Parathyroid adenoma (tissue), 2 donors: ENCODE measurements around the gene TWIST2.

Experiments used
- H2AFZ ChIP-seq: fragments of 300-600 bp; sonication (generic); one replicate; pipeline ENCODE4 v1.7.0; 2017; ENCODE audit warnings: antibody characterized with exemption, mild to moderate bottlenecking
- H3K27ac ChIP-seq: fragments of 300-600 bp; sonication (generic); one replicate; pipeline ENCODE4 v1.7.0; 2017
- H3K27me3 ChIP-seq: fragments of 300-600 bp; sonication (generic); one replicate; pipeline ENCODE4 v1.7.0; 2017; ENCODE audit warnings: low read length; ENCODE audit not compliant: control insufficient read depth, insufficient read depth
- H3K36me3 ChIP-seq: fragments of 300-600 bp; sonication (generic); one replicate; pipeline ENCODE4 v1.7.0; 2017; ENCODE audit warnings: low read length; ENCODE audit not compliant: control insufficient read depth, insufficient read depth
- H3K4me1 ChIP-seq: fragments of 300-600 bp; sonication (generic); one replicate; pipeline ENCODE4 v1.7.0; 2017; ENCODE audit warnings: control low read depth
- H3K4me2 ChIP-seq: fragments of 300-600 bp; sonication (generic); one replicate; pipeline ENCODE4 v1.7.0; 2017; ENCODE audit warnings: low read length
- H3K4me3 ChIP-seq: fragments of 300-600 bp; sonication (generic); one replicate; pipeline ENCODE4 v1.7.0; 2017; ENCODE audit warnings: low read depth, low read length
- H3K79me2 ChIP-seq: fragments of 300-600 bp; sonication (generic); one replicate; pipeline ENCODE4 v1.7.0; 2017; ENCODE audit warnings: control low read depth
- H3K9ac ChIP-seq: fragments of 300-600 bp; sonication (generic); one replicate; pipeline ENCODE4 v1.7.0; 2017; ENCODE audit warnings: mild to moderate bottlenecking
- H3K9me3 ChIP-seq: fragments of 300-600 bp; sonication (generic); one replicate; pipeline ENCODE4 v1.7.0; 2017; ENCODE audit warnings: low read length; ENCODE audit not compliant: control insufficient read depth
- TF ChIP-seq, protein P1 (sequence below): fragments of 300-600 bp; sonication (generic); IDR thresholded peaks from one replicate; pipeline ENCODE4 v1.7.0; 2017; ENCODE audit warnings: antibody characterized with exemption, mild to moderate bottlenecking
- donor health status: primary hyperparathyroidism.

Gene TWIST2

DNA sequence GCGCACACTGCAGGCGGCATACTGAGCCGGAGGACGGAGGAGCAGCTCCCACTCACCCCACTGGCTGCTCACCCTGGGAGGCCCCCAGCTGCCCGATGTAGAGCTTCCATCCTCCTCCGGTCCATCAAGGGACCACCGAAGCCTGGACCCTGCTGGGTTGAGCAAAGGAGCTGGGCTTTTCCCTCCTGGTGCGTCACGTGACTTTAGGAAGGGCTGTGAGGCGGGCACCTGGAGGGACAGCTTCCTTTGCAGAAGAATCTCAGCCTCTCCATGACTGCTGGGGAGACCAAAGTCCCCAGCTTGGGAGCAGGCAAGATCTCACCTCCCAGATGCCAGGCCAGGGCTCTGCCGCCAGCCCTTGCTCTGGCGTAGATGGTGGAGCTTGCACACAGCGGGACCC, 102.7 kb downstream of the TWIST2 start:
- H3K4me2 ChIP-seq = no peak overlapping the region

DNA sequence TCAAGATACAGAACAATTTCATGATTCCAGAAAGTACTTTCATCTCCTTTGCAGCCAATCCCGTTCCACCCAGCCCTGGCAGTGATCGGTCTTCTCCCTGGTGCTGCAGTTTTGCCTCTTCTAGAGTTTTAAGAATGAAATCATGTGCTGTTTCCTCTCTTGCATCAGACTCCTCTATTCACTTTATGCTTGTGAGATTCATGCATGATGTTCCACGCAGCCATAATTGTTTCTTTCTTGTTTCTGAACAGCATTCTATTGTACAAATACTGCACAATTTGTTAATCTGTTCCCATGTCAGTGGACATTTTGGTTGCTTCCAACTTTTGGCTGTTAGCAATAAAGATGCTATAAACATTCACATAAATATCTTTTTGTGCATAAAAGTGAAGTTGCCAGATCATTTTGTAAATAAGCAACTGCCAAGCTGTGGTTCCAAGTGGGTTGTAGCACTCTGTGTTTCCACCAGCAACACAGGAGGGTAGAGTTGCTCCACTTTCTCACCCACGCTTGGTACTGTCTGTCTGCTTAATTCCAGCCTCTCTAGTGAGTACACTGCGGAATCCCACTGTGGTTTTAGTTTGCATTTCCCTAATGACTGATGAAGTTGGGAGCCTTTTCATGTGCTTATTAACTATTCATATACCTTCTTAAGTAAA, 104.5 kb downstream of the TWIST2 start:
- no peaks in the 10 kb centered on the region for H3K27me3 ChIP-seq
- H3K9ac ChIP-seq = no peak overlapping the region
- TF ChIP-seq, protein P1, sequence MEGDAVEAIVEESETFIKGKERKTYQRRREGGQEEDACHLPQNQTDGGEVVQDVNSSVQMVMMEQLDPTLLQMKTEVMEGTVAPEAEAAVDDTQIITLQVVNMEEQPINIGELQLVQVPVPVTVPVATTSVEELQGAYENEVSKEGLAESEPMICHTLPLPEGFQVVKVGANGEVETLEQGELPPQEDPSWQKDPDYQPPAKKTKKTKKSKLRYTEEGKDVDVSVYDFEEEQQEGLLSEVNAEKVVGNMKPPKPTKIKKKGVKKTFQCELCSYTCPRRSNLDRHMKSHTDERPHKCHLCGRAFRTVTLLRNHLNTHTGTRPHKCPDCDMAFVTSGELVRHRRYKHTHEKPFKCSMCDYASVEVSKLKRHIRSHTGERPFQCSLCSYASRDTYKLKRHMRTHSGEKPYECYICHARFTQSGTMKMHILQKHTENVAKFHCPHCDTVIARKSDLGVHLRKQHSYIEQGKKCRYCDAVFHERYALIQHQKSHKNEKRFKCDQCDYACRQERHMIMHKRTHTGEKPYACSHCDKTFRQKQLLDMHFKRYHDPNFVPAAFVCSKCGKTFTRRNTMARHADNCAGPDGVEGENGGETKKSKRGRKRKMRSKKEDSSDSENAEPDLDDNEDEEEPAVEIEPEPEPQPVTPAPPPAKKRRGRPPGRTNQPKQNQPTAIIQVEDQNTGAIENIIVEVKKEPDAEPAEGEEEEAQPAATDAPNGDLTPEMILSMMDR = no peak
- no peaks in the 10 kb centered on the region for H3K4me1 ChIP-seq
- no peaks in the 10 kb centered on the region for H3K79me2 ChIP-seq
- no peaks in the 10 kb centered on the region for H3K9me3 ChIP-seq
- H3K27ac ChIP-seq = no peak overlapping the region
- H3K4me2 ChIP-seq = no peak overlapping the region
- no peaks in the 10 kb centered on the region for H3K36me3 ChIP-seq
- no peak overlapping the region for H2AFZ ChIP-seq
- no peak overlapping the region for H3K4me3 ChIP-seq

More for the DNA sequence above, 102.7 kb downstream of the TWIST2 start:
- no peaks in the 10 kb centered on the region for H3K79me2 ChIP-seq
- no peak overlapping the region for H3K9ac ChIP-seq
- no peaks in the 10 kb centered on the region for H3K4me1 ChIP-seq
- no peak overlapping the region for H3K27ac ChIP-seq
- H3K27me3 ChIP-seq = no peaks in the 10 kb centered on the region
- no peaks in the 10 kb centered on the region for H3K9me3 ChIP-seq
- H3K4me3 ChIP-seq = no peak overlapping the region
- TF ChIP-seq, protein P1 = no peak
- H3K36me3 ChIP-seq = no peaks in the 10 kb centered on the region
- no peak overlapping the region for H2AFZ ChIP-seq

DNA sequence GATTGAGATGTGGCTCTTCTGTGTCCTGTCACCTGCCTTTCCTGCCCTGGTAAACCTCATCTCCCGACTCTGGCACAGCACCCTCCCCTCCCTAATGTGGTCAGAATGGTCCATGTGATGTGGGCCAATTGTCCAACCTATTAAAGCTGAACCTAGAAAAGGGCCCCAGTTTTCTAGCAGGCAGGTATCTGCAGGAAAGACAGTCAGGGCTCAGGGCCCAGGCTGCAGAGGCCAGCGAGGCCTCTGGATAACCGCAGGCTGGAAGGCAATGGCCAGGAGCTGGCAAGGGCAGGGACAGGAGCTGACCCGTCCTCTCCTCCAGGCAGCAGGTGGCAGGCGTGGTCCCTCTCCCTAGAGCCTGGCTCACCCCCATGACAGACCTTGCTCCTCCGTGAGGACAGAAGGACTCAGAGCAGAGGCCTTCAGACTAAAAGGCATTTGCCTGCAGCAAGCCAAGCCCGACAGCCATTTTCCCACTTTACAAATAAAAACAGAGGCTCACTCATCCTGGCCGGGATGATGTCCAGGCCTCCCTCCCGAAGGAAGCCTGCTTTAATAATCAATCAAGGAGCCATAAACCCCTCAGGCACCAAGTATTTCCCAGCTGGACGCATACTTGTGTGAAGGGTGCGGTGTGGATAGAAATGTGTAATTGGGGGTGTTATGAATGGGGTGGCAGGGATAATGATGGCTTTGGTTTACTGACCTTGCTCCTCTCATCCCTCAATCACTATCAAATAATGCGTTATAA, 107.1 kb downstream of the TWIST2 start:
- Histone ChIP-seq H3K4me2 (no peak overlapping the region), H3K27me3 (no peaks in the 10 kb centered on the region), H2AFZ (no peak overlapping the region), H3K4me1 (no peaks in the 10 kb centered on the region), H3K9ac (no peak overlapping the region), H3K9me3 (no peaks in the 10 kb centered on the region), H3K27ac (no peak overlapping the region), H3K36me3 (no peaks in the 10 kb centered on the region), H3K79me2 (no peaks in the 10 kb centered on the region), H3K4me3 (no peak overlapping the region)
- TF ChIP-seq, protein P1 = no peak

DNA sequence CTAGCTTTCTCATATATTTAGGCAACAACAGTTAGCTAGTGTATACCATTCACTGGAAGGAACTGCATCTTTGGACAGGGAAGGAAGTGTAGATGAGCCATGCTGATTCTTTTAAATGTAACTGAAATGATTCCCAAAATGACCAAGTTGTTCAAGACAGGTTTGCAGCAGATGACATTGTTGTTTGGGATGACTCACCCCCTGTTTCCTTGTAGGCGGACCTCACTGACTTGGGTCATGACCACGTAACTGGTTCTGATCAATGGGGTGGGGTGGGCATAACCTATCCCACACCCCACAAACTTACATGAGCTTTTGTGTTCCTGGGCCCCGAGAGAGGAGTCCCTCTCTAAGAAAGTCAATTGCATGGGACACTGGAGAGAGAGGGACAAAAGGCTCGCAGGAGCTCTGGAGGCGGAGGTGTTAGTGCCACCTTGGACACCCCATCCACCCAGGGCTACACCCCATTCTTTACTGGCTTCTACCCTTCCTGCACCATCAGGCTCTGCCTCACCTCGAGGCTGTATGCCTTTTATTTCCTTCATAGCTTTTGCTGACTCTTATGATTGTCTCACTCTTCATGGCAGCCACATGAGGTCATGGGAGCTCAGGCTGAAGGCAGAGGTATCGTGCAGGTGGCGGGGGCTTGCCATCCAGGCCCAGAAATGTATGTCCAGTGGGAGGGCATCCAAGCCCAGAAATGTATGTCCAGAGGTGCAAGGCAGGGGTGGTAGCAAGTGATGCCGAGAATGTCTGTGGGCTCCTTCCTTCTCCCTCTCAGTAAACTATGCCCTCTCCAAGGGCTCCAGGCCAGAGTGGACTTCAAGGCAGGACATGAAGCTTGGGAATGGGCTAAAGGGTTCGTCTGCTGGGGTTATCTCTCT, 108.0 kb downstream of the TWIST2 start:
- no peak overlapping the region for H3K4me3 ChIP-seq
- H3K9ac ChIP-seq = no peak overlapping the region
- TF ChIP-seq, protein P1 = no peak
- H3K4me1 ChIP-seq = no peaks in the 10 kb centered on the region
- no peak overlapping the region for H2AFZ ChIP-seq
- no peaks in the 10 kb centered on the region for H3K36me3 ChIP-seq
- no peaks in the 10 kb centered on the region for H3K9me3 ChIP-seq
- no peak overlapping the region for H3K27ac ChIP-seq
- no peaks in the 10 kb centered on the region for H3K27me3 ChIP-seq
- H3K79me2 ChIP-seq = no peaks in the 10 kb centered on the region
- H3K4me2 ChIP-seq = no peak overlapping the region
